ENCODE data around the gene NOM1. TPM values are rescaled to one million over a fixed set of nuclear protein-coding genes. Genes with fewer than 3 reads are reported as not detected.

The NOM1 gene
- polyA plus RNA-seq, 1 experiment: 10.4 TPM

DNA sequence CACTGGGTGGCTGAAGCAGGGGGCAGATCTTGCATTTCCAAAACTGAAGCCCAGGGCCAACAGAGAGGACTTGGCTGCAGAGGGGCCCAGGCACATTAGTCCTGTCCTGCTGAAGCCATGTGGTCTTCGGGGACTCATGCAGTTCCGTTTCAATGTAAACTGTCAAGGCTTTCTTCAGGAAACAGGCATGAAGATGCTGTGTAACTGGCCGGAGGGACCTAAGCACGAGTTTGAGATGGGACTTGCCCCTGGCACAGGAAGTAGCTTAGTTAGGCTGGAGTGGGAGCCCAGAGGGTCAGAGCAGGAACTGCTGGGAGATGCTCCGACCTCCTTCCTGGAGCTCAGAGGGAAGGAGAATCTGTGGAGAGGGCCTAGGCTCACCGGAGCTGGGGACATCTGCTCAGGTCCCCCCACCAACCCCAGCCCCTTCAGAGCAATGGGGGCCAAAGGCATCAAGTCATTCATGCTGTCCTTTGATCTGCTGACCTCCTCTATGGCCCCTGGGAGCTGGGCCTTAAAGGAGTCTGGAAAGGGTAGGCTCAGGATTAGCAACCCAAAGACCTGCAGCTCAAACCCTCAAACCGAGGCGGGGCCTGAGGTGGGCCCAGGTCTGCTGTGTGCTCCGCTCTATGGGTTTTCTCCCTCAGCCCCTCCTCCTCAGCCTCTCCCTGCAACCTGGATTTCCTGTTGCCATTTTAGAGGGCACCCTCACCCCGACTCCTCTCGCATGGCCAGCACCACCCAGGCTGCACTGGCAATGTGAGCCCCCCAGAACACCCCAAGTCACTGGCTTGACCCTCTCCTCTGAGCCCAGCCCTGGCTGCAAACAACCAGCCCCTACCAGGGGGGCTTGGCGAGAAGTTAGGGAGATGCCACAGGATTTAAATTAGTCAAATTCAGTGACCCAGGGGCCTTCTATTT, 65.4 kb downstream of the NOM1 start:
- H3K4me3 ChIP-seq (ENCODE audit: low read depth, low read length): no peak overlapping the region
- H3K27me3 ChIP-seq (ENCODE audit: control insufficient read depth, insufficient read depth, low read length): peaks cover 91% of the 10 kb centered on the region
- ChIA-PET POLR2A (no interaction called here), CTCF (no interaction called here)
- no peaks in the 10 kb centered on the region; the same call in 1 of the 2 replicates for H3K9me3 ChIP-seq (ENCODE audit: control insufficient read depth, insufficient read depth, low read length)
- TF ChIP-seq, protein P1, sequence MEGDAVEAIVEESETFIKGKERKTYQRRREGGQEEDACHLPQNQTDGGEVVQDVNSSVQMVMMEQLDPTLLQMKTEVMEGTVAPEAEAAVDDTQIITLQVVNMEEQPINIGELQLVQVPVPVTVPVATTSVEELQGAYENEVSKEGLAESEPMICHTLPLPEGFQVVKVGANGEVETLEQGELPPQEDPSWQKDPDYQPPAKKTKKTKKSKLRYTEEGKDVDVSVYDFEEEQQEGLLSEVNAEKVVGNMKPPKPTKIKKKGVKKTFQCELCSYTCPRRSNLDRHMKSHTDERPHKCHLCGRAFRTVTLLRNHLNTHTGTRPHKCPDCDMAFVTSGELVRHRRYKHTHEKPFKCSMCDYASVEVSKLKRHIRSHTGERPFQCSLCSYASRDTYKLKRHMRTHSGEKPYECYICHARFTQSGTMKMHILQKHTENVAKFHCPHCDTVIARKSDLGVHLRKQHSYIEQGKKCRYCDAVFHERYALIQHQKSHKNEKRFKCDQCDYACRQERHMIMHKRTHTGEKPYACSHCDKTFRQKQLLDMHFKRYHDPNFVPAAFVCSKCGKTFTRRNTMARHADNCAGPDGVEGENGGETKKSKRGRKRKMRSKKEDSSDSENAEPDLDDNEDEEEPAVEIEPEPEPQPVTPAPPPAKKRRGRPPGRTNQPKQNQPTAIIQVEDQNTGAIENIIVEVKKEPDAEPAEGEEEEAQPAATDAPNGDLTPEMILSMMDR (IDR thresholded peaks at IDR 0.05; ENCODE audit: low read depth, low read length): no peak
- no peak overlapping the region for H3K27ac ChIP-seq (ENCODE audit: low read depth, low read length)
- DNase-seq (ENCODE audit: low read depth, low spot score): no peak

DNA sequence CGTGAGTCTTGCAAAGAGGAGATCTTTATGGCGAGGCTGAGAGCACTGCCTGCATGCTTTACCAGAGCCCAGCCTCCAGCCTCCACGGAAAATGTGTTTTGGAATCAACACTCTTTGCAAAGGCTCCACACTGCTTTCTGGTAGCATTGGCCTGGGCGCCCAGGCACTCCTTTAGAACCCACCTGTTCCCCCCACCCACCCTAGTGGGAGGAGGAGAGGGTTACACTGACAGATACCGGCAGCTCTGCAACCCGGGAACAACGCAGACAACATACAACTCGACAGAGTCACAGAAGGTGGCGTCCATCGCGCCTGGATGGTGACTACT, 66.5 kb downstream of the NOM1 start:
- ChIA-PET POLR2A (no interaction called here), CTCF (no interaction called here)
- TF ChIP-seq, protein P1 (IDR thresholded peaks at IDR 0.05; ENCODE audit: low read depth, low read length): no peak
- DNase-seq (ENCODE audit: low read depth, low spot score): no peak
- peaks cover 4% of the 10 kb centered on the region; the same call in 1 of the 2 replicates for H3K9me3 ChIP-seq (ENCODE audit: control insufficient read depth, insufficient read depth, low read length)
- no peak overlapping the region for H3K27ac ChIP-seq (ENCODE audit: low read depth, low read length)
- H3K4me3 ChIP-seq (ENCODE audit: low read depth, low read length): no peak overlapping the region
- peaks cover 100% of the 10 kb centered on the region for H3K27me3 ChIP-seq (ENCODE audit: control insufficient read depth, insufficient read depth, low read length)

- TF ChIP-seq, protein P1 (IDR thresholded peaks at IDR 0.05; ENCODE audit: low read depth, low read length): no peak
- Histone ChIP-seq H3K27me3 (ENCODE audit: control insufficient read depth, insufficient read depth, low read length) (peaks cover 98% of the 10 kb centered on the region), H3K4me3 (ENCODE audit: low read depth, low read length) (no peak overlapping the region), H3K9me3 (ENCODE audit: control insufficient read depth, insufficient read depth, low read length) (peaks cover 4% of the 10 kb centered on the region; the same call in 1 of the 2 replicates), H3K27ac (ENCODE audit: low read depth, low read length) (no peak overlapping the region)
- POLR2A ChIA-PET: no interaction called here
- CTCF ChIA-PET: interaction anchor here (0.6 kb wide), 1 partner anchor 338 kb away, joined by 3 read pairs; no protein-coding TSS in a partner anchor
- no peak for DNase-seq (ENCODE audit: low read depth, low spot score)
These were observed 67.0 kb downstream of the NOM1 start for GRCh38 chr7:157016352-157017041.

GRCh38 chr7:157017149-157017548, 67.6 kb downstream of the NOM1 start:
- Histone ChIP-seq H3K4me3 (ENCODE audit: low read depth, low read length) (no peak overlapping the region), H3K27me3 (ENCODE audit: control insufficient read depth, insufficient read depth, low read length) (peaks cover 98% of the 10 kb centered on the region), H3K9me3 (ENCODE audit: control insufficient read depth, insufficient read depth, low read length) (peaks cover 4% of the 10 kb centered on the region; the same call in 1 of the 2 replicates), H3K27ac (ENCODE audit: low read depth, low read length) (no peak overlapping the region)
- DNase-seq (ENCODE audit: low read depth, low spot score): no peak
- ChIA-PET CTCF (interaction anchor here (0.6 kb wide), 1 partner anchor 338 kb away, joined by 3 read pairs; no protein-coding TSS in a partner anchor), POLR2A (no interaction called here)
- TF ChIP-seq, protein P1 (IDR thresholded peaks at IDR 0.05; ENCODE audit: low read depth, low read length): no peak
